ENCODE results near the gene CD47.

Gene CD47

DNA sequence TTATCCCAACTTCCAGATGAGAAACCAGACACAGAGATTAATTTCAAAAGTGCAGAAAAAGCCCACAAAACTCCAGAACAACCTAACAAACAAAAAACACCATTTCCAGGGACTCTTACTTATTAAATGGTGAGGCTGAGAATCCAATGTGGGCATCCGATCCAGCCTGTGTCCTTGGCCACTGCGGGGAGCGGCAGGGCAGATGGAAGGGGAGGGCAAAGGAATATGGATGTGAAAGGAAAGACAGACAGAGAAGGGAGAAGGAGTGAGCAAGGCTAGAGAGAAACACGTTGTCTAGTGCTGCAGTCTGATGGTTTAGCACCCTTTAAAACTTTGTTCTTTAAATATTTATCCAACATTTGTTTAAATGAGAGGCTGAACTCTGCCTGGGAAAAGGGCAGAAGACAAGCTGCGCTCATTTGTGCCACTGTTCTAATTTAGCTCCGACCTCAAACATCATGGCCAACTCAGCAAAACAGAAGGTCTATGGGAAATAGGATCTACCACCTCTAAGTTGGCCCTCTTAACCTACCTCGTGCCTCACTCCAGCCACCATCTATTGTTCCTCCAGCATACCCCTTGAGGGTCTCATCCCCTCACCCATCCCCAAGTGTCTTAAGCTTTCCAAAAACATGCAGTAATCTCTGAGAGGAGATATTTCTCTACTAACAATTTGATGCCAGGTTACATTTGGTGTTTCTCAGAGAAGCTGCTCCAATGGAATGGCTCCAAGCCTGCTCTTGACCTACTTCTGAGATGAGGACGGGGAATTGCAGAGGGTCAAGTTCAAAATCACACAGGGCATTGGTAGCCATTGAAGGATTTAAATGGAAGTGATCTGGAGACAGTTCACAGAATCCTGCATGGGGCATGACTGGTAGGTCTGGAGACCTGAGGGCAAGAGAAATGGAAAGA, 77.4 kb downstream of the CD47 start:
- H3K79me2 ChIP-seq (ENCODE audit: low read length) = no peaks in the 10 kb centered on the region

DNA sequence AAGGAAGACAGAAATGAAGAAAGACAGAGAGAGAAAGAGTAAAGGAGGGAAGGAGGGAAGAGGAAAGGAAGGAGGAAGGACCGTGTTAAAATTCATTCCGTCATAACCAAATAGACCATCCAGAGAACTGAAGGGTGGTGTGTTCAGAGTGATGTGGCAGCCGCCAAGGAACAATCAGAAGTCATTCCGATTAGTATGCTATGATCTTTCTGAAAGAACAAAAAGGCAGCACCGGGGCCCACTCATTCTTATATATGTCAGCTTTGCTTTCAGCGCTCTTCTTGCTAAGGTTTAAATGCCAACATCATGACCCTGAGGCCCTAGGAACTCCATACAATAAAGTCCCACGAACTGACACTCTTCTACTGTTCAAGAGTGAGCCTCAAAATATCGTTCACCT, 78.5 kb downstream of the CD47 start:
- peaks cover 5% of the 10 kb centered on the region; the same call in 1 of the 2 replicates for H3K27me3 ChIP-seq (ENCODE audit: low read depth, low read length)
- H2AFZ ChIP-seq (ENCODE audit: low read depth, low read length) = no peak overlapping the region
- no peak for TF ChIP-seq EZH2phosphoT487 (IDR thresholded peaks at IDR 0.05; ENCODE audit: low read depth)
- TF ChIP-seq, protein P1, sequence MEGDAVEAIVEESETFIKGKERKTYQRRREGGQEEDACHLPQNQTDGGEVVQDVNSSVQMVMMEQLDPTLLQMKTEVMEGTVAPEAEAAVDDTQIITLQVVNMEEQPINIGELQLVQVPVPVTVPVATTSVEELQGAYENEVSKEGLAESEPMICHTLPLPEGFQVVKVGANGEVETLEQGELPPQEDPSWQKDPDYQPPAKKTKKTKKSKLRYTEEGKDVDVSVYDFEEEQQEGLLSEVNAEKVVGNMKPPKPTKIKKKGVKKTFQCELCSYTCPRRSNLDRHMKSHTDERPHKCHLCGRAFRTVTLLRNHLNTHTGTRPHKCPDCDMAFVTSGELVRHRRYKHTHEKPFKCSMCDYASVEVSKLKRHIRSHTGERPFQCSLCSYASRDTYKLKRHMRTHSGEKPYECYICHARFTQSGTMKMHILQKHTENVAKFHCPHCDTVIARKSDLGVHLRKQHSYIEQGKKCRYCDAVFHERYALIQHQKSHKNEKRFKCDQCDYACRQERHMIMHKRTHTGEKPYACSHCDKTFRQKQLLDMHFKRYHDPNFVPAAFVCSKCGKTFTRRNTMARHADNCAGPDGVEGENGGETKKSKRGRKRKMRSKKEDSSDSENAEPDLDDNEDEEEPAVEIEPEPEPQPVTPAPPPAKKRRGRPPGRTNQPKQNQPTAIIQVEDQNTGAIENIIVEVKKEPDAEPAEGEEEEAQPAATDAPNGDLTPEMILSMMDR (IDR thresholded peaks at IDR 0.05; ENCODE audit: low read depth, low read length) = no peak
- no peak overlapping the region for H3K4me3 ChIP-seq (ENCODE audit: low read length)
- H3K9ac ChIP-seq (ENCODE audit: low read length) = no peak overlapping the region
- no peaks in the 10 kb centered on the region for H3K36me3 ChIP-seq (replicated peaks; ENCODE audit: low read depth, low read length)
- no peaks in the 10 kb centered on the region for H3K4me1 ChIP-seq (ENCODE audit: low read length)
- no peaks in the 10 kb centered on the region for H3K9me3 ChIP-seq (ENCODE audit: insufficient read depth, low read length)
- no peaks in the 10 kb centered on the region for H4K20me1 ChIP-seq (ENCODE audit: insufficient read depth, low read length)
- H3K27ac ChIP-seq (ENCODE audit: low read length) = no peak overlapping the region
- no peak overlapping the region for H3K4me2 ChIP-seq (ENCODE audit: low read length)
- no peaks in the 10 kb centered on the region for H3K79me2 ChIP-seq (ENCODE audit: low read length)

More for the DNA sequence above, 77.4 kb downstream of the CD47 start:
- Histone ChIP-seq H3K27me3 (ENCODE audit: low read depth, low read length) (peaks cover 10% of the 10 kb centered on the region; the same call in 1 of the 2 replicates), H3K4me1 (ENCODE audit: low read length) (no peaks in the 10 kb centered on the region), H2AFZ (ENCODE audit: low read depth, low read length) (no peak overlapping the region), H3K4me2 (ENCODE audit: low read length) (no peak overlapping the region), H3K27ac (ENCODE audit: low read length) (no peak overlapping the region), H3K36me3 (replicated peaks; ENCODE audit: low read depth, low read length) (no peaks in the 10 kb centered on the region), H3K9ac (ENCODE audit: low read length) (no peak overlapping the region), H3K9me3 (ENCODE audit: insufficient read depth, low read length) (no peaks in the 10 kb centered on the region), H3K4me3 (ENCODE audit: low read length) (no peak overlapping the region), H4K20me1 (ENCODE audit: insufficient read depth, low read length) (no peaks in the 10 kb centered on the region)
- TF ChIP-seq EZH2phosphoT487 (IDR thresholded peaks at IDR 0.05; ENCODE audit: low read depth) = no peak
- TF ChIP-seq, protein P1 (IDR thresholded peaks at IDR 0.05; ENCODE audit: low read depth, low read length) = no peak

DNA sequence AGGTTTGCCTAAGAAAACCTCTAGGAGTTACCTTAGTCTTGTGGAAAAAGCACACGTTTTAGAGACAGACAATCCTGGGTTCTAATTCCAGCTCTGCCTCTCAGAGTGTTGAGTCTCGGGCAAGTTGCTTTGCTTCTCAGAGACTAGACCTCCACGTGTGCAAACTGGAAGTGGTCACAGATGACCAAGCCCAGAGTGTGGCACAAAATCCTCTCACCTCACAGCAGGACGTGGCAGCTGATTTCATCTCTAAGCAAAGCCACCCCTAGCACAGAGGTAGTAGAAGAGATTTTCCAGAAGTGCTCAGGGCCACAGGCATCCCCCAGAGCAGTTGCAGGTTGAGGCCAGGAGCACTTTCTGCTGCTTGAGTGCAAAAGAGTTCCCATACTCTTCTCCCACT, 79.2 kb downstream of the CD47 start:
- no peak overlapping the region for H3K9ac ChIP-seq (ENCODE audit: low read length)

DNA sequence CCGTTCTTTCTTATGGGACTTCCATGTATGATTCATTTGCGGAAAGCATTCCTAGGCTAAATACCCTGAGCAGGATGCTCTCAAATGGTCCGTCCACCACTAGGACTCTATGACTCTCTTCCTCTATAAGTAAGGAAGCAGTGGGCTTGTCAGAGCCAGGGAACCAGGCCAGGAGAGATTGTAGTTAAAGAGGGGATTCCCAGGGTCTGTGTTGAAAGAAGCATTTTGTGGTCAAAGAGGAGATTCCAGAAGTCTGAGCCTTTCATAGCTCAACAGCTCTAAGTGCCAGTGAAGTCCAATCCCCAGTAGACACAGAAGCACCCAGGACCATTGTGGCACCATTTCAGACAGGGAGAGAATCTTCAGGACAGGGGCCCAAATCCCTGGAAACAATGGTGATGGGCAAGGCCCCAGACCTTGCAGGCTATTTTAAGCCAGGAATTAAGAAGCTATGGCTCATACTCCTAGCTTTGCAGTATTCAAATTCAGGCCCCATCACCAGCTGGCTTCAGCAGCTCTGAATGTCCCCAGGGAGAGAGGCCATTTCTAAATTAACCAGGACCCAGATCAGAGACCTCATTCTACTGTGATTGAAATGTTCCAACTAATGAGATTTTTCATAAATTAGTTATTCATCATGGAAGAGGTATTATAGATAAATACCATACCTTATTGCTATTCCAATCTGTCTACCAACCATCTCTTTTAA, 81.7 kb downstream of the CD47 start:
- Histone ChIP-seq H3K79me2 (ENCODE audit: low read length) (no peaks in the 10 kb centered on the region), H4K20me1 (ENCODE audit: insufficient read depth, low read length) (no peaks in the 10 kb centered on the region), H3K9me3 (ENCODE audit: insufficient read depth, low read length) (no peaks in the 10 kb centered on the region), H3K9ac (ENCODE audit: low read length) (no peak overlapping the region), H3K36me3 (replicated peaks; ENCODE audit: low read depth, low read length) (no peaks in the 10 kb centered on the region), H3K27me3 (ENCODE audit: low read depth, low read length) (peaks cover 7% of the 10 kb centered on the region; the same call in 1 of the 2 replicates), H3K4me2 (ENCODE audit: low read length) (no peak overlapping the region), H3K27ac (ENCODE audit: low read length) (no peak overlapping the region), H2AFZ (ENCODE audit: low read depth, low read length) (no peak overlapping the region), H3K4me1 (ENCODE audit: low read length) (no peaks in the 10 kb centered on the region), H3K4me3 (ENCODE audit: low read length) (no peak overlapping the region)
- TF ChIP-seq, protein P1 (IDR thresholded peaks at IDR 0.05; ENCODE audit: low read depth, low read length) = no peak
- no peak for TF ChIP-seq EZH2phosphoT487 (IDR thresholded peaks at IDR 0.05; ENCODE audit: low read depth)

More for the DNA sequence above, 79.2 kb downstream of the CD47 start:
- Histone ChIP-seq H4K20me1 (ENCODE audit: insufficient read depth, low read length) (no peaks in the 10 kb centered on the region), H3K27ac (ENCODE audit: low read length) (no peak overlapping the region), H3K36me3 (replicated peaks; ENCODE audit: low read depth, low read length) (no peaks in the 10 kb centered on the region), H3K4me1 (ENCODE audit: low read length) (no peaks in the 10 kb centered on the region), H3K4me3 (ENCODE audit: low read length) (no peak overlapping the region), H3K27me3 (ENCODE audit: low read depth, low read length) (peaks cover 9% of the 10 kb centered on the region; the same call in 1 of the 2 replicates), H2AFZ (ENCODE audit: low read depth, low read length) (no peak overlapping the region), H3K79me2 (ENCODE audit: low read length) (no peaks in the 10 kb centered on the region), H3K4me2 (ENCODE audit: low read length) (no peak overlapping the region), H3K9me3 (ENCODE audit: insufficient read depth, low read length) (no peaks in the 10 kb centered on the region)
- TF ChIP-seq EZH2phosphoT487 (IDR thresholded peaks at IDR 0.05; ENCODE audit: low read depth) = no peak

Data from OCI-LY3 (cell line).